NCI-H2171 treated with DMSO at 0.1 percent for 48 hours (cell line): ENCODE results near the gene MPP7.

Source experiments
- DNase-seq: peaks from one replicate; lab custom pipeline; 2025; lab: John Stamatoyannopoulos, UW

MPP7 gene

GRCh38 chr10:28305553-28305952, 2.7 kb upstream of the MPP7 start:
- no peak for DNase-seq

GRCh38 chr10:28304032-28304571, 1.2 kb upstream of the MPP7 start:
- no peak for DNase-seq

GRCh38 chr10:28302012-28302637, 739 bp downstream of the MPP7 start:
- DNase-seq, result peak; percentile 27

- no peak for DNase-seq
Measured at GRCh38 chr10:28300027-28300426, 2.8 kb downstream of the MPP7 start.

GRCh38 chr10:28298951-28299350, 3.9 kb downstream of the MPP7 start:
- no peak for DNase-seq

GRCh38 chr10:28296023-28296422, 6.8 kb downstream of the MPP7 start:
- no peak for DNase-seq

- DNase-seq, result no peak
Measured at GRCh38 chr10:28295336-28295735, 7.5 kb downstream of the MPP7 start.

GRCh38 chr10:28294809-28295208, 8.1 kb downstream of the MPP7 start:
- DNase-seq, result no peak

- DNase-seq, result no peak
Measured at GRCh38 chr10:28294169-28294532, 8.7 kb downstream of the MPP7 start.

- DNase-seq, result peak; percentile 82
Measured at GRCh38 chr10:28293236-28294168, 9.4 kb downstream of the MPP7 start.

GRCh38 chr10:28291881-28292297, 11.0 kb downstream of the MPP7 start:
- DNase-seq, result no peak

- DNase-seq, result no peak
Measured at GRCh38 chr10:28285816-28286215, 17.0 kb downstream of the MPP7 start.

GRCh38 chr10:28284126-28284525, 18.7 kb downstream of the MPP7 start:
- no peak for DNase-seq

GRCh38 chr10:28283251-28283650, 19.6 kb downstream of the MPP7 start:
- no peak for DNase-seq

- DNase-seq, result no peak
Measured at GRCh38 chr10:28282336-28282735, 20.5 kb downstream of the MPP7 start.

GRCh38 chr10:28281726-28282315, 21.0 kb downstream of the MPP7 start:
- DNase-seq, result no peak

GRCh38 chr10:28280652-28281051, 22.2 kb downstream of the MPP7 start:
- no peak for DNase-seq

GRCh38 chr10:28279878-28280277, 23.0 kb downstream of the MPP7 start:
- DNase-seq, result no peak

- no peak for DNase-seq
Measured at GRCh38 chr10:28278842-28279241, 24.0 kb downstream of the MPP7 start.

- DNase-seq, result no peak
Measured at GRCh38 chr10:28276384-28276783, 26.5 kb downstream of the MPP7 start.

GRCh38 chr10:28274475-28274874, 28.4 kb downstream of the MPP7 start:
- DNase-seq, result no peak

GRCh38 chr10:28273343-28273742, 29.5 kb downstream of the MPP7 start:
- DNase-seq, result no peak
